Panc1 (cell line): ENCODE measurements around the gene PGLYRP2. TPM values are rescaled to one million over a fixed set of nuclear protein-coding genes. Genes with fewer than 3 reads are reported as not detected.

Experiments
- ATAC-seq: fragments of 200-7000 bp; cut with Tn5 transposase; 2 replicates; pipeline ENCODE4 v1.9.1; 2020; ENCODE audit warnings: mild to moderate bottlenecking, moderate library complexity
- BruUV-seq: library from RNA; stranded (reverse); fragments of 400-500 nt; replicated peaks from 2 replicates; lab custom pipeline; 2021; lab: Mats Ljungman, UMichigan
- CTCF ChIA-PET: fragments of 300-600 bp; sonication (Branson Sonifier 250); formaldehyde crosslinking; loops from one replicate; lab custom pipeline; 2022; ENCODE audit warnings: antibody characterized with exemption; lab: Charles Lee
- POLR2A ChIA-PET: fragments of 300-600 bp; sonication (Branson Sonifier 250); formaldehyde crosslinking; loops from one replicate; lab custom pipeline; 2022; ENCODE audit warnings: antibody characterized with exemption; lab: Charles Lee
- DNase-seq: peaks from one replicate; pipeline ENCODE4 v3.0.0-alpha.2; 2010; ENCODE audit warnings: low read depth, low spot score
- H3K27ac ChIP-seq: 2 replicates; pipeline ENCODE4 v1.5.1; 2011; ENCODE audit warnings: mild to moderate bottlenecking, low read length, inconsistent platforms
- H3K27me3 ChIP-seq: fragments of 200-500 bp; sonication (Bioruptor generic); 2 replicates; pipeline ENCODE4 v1.6.0; 2014; ENCODE audit warnings: low read length, inconsistent platforms; ENCODE audit not compliant: control insufficient read depth, insufficient read depth
- H3K36me3 ChIP-seq: fragments of 200-500 bp; sonication (Bioruptor generic); 2 replicates; pipeline ENCODE4 v1.5.1; 2014; ENCODE audit warnings: inconsistent platforms, mild to moderate bottlenecking, low read length, moderate library complexity; ENCODE audit not compliant: control insufficient read depth, insufficient read depth
- H3K4me1 ChIP-seq: 2 replicates; pipeline ENCODE4 v1.5.1; 2011; ENCODE audit warnings: inconsistent platforms, mild to moderate bottlenecking, low read length, moderate library complexity; ENCODE audit not compliant: control insufficient read depth, insufficient read depth
- H3K4me3 ChIP-seq, 2 experiments: 2 replicates each; pipeline ENCODE4 v1.5.1; 2011 to 2012; ENCODE audit warnings: low read depth in 2 of 2, low read length in 2 of 2, mild to moderate bottlenecking in 2 of 2, inconsistent platforms in 1 of 2, moderate library complexity in 1 of 2
- H3K9me3 ChIP-seq: fragments of 200-500 bp; sonication (Bioruptor generic); 2 replicates; pipeline ENCODE4 v1.5.1; 2014; ENCODE audit warnings: low read depth, mild to moderate bottlenecking, inconsistent platforms, low read length, moderate library complexity; ENCODE audit not compliant: control insufficient read depth, insufficient read depth
- CTCF ChIP-seq: fragments of 450-650 bp; IDR thresholded peaks from 2 replicates; pipeline ENCODE4 v1.5.1; 2017; ENCODE audit warnings: mild to moderate bottlenecking
- POLR2AphosphoS5 ChIP-seq: IDR thresholded peaks from 2 replicates; pipeline ENCODE4 v1.6.1; 2012; ENCODE audit warnings: mild to moderate bottlenecking, low read depth, low read length, moderate library complexity
- SIN3A ChIP-seq: IDR thresholded peaks from 2 replicates; pipeline ENCODE4 v1.6.1; 2012; ENCODE audit warnings: low read depth, mild to moderate bottlenecking, low read length, moderate library complexity, borderline replicate concordance; ENCODE audit not compliant: insufficient read depth
- TCF7L2 ChIP-seq: IDR thresholded peaks from 2 replicates; pipeline ENCODE4 v1.6.1; 2011; ENCODE audit warnings: mild to moderate bottlenecking, low read depth, low read length, inconsistent platforms
- in situ Hi-C: cut with HindIII; loops from 2 replicates; pipeline ENCODE4 v1.10.0; 2016; ENCODE audit warnings: low sequenced_read_pairs, low pct_unique_long_range_greater_than_20kb
- intact Hi-C: fragments of 100-400 bp; cut with micrococcal nuclease; formaldehyde crosslinking; loops from one replicate; pipeline ENCODE4 v1.10.0; 2022; ENCODE audit not compliant: unreplicated experiment
- total RNA-seq: library from RNA; stranded (reverse); gene quantifications from one replicate; pipeline ENCODE4 v1.2.1, GENCODE V29; 2021; ENCODE audit not compliant: unreplicated experiment

PGLYRP2 gene
- total RNA-seq, 1 experiment from 2014 or later, result not detected

DNA sequence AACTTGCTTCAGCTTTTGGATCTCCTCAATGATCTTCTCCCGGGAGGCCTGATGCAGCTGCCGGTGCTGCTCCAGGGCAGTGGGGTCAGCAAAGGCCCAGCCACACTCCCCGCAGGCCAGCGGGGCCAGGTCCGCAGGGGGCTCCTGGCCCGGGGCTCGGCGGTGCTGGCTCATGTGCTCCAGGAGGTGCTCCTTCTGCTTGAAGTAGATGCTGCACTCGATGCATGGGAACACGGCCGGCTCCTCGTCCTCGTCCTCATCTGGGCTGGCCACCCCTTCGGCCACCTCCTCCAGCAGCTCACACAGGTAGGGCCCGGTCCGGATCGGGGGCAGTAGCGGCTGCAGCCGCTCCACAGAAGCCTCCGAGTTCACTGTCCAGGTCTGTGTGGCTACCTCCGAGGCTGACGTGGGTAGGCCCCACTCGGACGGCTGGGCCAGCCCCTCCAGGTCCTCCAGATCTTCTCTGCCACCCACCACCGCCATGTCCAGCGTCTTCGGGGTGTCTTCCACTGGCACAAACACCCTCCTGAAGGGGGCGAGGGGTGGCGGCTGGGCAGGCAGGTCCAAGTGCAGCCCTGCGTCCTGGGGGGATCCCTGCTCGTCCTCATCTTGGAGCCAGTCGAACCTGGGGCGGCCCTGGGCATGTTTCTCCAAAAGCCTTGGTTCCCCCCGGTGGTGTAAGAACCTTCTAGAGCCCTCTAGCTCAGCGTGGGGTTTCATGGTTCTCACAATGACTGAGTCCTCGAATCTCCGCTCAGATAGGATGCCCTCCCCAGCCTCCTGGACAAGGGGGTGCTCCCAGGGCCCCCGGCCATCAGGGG lies 39.3 kb downstream of the PGLYRP2 start:
- ATAC-seq (no peak), DNase-seq (no peak)
- H3K4me3 ChIP-seq, result no peak overlapping the region
- in situ Hi-C loops (no loop called here), intact Hi-C loops (no loop called here)
- H3K4me1 ChIP-seq, result no peaks in the 10 kb centered on the region
- CTCF ChIA-PET, result no interaction called here
- no peak overlapping the region for H3K27ac ChIP-seq
- H3K9me3 ChIP-seq, result no peaks in the 10 kb centered on the region
- POLR2A ChIA-PET, result interaction anchor here (0.6 kb wide), 1 partner anchor 151 kb away, joined by 11 read pairs; no protein-coding TSS in a partner anchor
- BruUV-seq, result no TSS peak
- H3K36me3 ChIP-seq, result no peaks in the 10 kb centered on the region
- TF ChIP-seq POLR2AphosphoS5 (no peak), SIN3A (no peak), TCF7L2 (no peak), CTCF (no peak)
- no peaks in the 10 kb centered on the region for H3K27me3 ChIP-seq

DNA sequence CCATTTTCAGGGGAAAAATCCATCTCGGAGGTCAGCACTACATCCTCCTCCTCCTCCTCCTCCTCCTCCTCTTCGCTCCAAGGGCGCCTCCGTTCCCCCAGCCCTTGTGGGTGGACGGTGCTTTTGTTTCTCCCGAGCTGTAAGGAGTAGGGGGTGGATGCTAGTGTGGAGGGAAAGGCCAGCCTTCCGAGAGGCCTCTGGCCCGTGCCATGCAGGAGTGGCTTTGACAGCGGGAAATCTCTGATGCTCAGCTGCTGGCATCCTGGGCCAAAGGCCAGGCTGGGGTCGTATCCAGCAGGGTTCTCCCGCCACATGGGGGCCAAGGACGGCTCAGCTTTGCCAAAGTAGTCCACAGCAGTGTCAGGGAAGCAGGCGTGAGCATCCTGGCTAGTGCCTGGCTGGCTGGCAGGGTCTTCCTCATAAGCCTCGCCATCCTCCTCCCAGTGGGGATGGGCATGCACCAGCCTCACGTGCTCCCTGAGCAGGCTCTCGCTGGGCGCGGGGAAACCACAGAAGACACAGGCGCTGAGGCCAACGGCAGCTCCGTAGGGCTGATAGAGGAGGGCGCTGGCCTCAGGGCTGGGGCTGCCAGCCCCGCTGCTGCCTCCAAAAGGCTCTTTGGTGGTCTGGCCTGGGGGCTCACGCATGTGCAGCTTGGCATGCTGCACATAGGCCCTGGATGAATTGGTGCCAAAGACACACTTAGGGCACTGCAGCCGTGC lies 40.1 kb downstream of the PGLYRP2 start:
- in situ Hi-C loops (no loop called here), intact Hi-C loops (no loop called here)
- Histone ChIP-seq H3K27me3 (no peaks in the 10 kb centered on the region), H3K4me3 (no peak overlapping the region), H3K9me3 (no peaks in the 10 kb centered on the region), H3K36me3 (no peaks in the 10 kb centered on the region), H3K4me1 (no peaks in the 10 kb centered on the region), H3K27ac (no peak overlapping the region)
- DNase-seq, result no peak
- ChIA-PET CTCF (no interaction called here), POLR2A (interaction anchor here (0.6 kb wide), 1 partner anchor 150 kb away, joined by 11 read pairs; no protein-coding TSS in a partner anchor)
- TF ChIP-seq POLR2AphosphoS5, result no peak
- no peak for TF ChIP-seq TCF7L2
- no peak for TF ChIP-seq CTCF
- no peak for ATAC-seq
- BruUV-seq, result no TSS peak

DNA sequence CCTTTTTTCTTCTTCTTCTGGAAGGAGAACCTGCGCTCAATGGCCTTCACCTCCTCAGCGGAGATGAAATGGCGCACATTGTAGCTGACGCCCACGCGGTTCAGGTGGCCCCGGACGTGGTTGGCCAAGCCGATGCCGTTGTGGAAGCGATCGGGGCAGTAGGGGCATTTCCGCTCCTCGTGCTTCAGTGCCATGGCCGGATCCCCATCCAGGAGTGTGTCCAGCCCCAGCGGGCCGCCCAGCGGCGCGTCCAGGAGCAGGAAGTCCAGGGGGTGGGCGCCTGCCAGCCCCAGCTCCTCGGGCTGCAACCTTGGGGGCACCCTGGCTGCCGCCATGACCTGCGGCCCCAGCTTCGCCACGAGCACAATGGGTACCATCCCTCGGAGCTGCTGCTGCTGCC lies 40.7 kb downstream of the PGLYRP2 start:
- ATAC-seq (no peak), DNase-seq (no peak)
- no TSS peak for BruUV-seq
- no peaks in the 10 kb centered on the region for H3K4me1 ChIP-seq
- ChIA-PET CTCF (no interaction called here), POLR2A (interaction anchor here (0.6 kb wide), 1 partner anchor 15 kb away, joined by 3 read pairs; no protein-coding TSS in a partner anchor)
- H3K36me3 ChIP-seq, result no peaks in the 10 kb centered on the region
- no peak overlapping the region for H3K4me3 ChIP-seq
- H3K9me3 ChIP-seq, result no peaks in the 10 kb centered on the region
- no peaks in the 10 kb centered on the region for H3K27me3 ChIP-seq
- in situ Hi-C loops, result no loop called here
- TF ChIP-seq TCF7L2, result no peak
- no peak overlapping the region for H3K27ac ChIP-seq
- intact Hi-C loops, result no loop called here
